OCI-LY7 (cell line): ENCODE results near the gene FRMD3. TPM values are rescaled to one million over a fixed set of nuclear protein-coding genes. Genes with fewer than 3 reads are reported as not detected.

Experiments used
- BruUV-seq: library from RNA; stranded (reverse); fragments of 400-500 nt; replicated peaks from 2 replicates; lab custom pipeline; 2021; lab: Mats Ljungman, UMichigan
- CTCF ChIA-PET: fragments of 300-600 bp; sonication (Branson Sonifier 250); formaldehyde crosslinking; loops from one replicate; lab custom pipeline; 2022; ENCODE audit warnings: antibody characterized with exemption; ENCODE audit not compliant: unreplicated experiment; lab: Charles Lee
- POLR2A ChIA-PET: fragments of 300-600 bp; sonication (Branson Sonifier 250); formaldehyde crosslinking; loops from one replicate; lab custom pipeline; 2022; ENCODE audit warnings: antibody characterized with exemption; lab: Charles Lee
- DNase-seq: peaks from one replicate; pipeline ENCODE4 v3.0.0-alpha.2; 2015; ENCODE audit warnings: low spot score
- H2AFZ ChIP-seq: fragments of 200-600 bp; sonication (generic), shearing (Covaris generic); 2 replicates; pipeline ENCODE4 v1.6.1; 2014; ENCODE audit warnings: mild to moderate bottlenecking, antibody characterized with exemption, low read length, moderate library complexity
- H3K27ac ChIP-seq: fragments of 200-600 bp; sonication (generic); 2 replicates; pipeline ENCODE4 v1.5.1; 2014; ENCODE audit warnings: mixed run types, low read depth, mild to moderate bottlenecking, moderate library complexity, low read length, inconsistent platforms; ENCODE audit not compliant: poor library complexity, severe bottlenecking
- H3K36me3 ChIP-seq: fragments of 200-600 bp; sonication (generic); 2 replicates; pipeline ENCODE4 v1.6.1; 2014; ENCODE audit warnings: mild to moderate bottlenecking, antibody characterized with exemption, low read length, moderate library complexity, mixed read lengths; ENCODE audit not compliant: insufficient read depth
- H3K4me1 ChIP-seq: fragments of 200-600 bp; sonication (generic); 2 replicates; pipeline ENCODE4 v1.5.1; 2014; ENCODE audit warnings: mild to moderate bottlenecking, low read length; ENCODE audit not compliant: insufficient read depth, poor library complexity, severe bottlenecking
- H3K4me2 ChIP-seq: fragments of 200-600 bp; sonication (generic); 2 replicates; pipeline ENCODE4 v1.6.1; 2014; ENCODE audit warnings: mild to moderate bottlenecking, low read length
- H3K4me3 ChIP-seq: fragments of 200-600 bp; sonication (generic); 2 replicates; pipeline ENCODE4 v1.5.1; 2014; ENCODE audit warnings: mild to moderate bottlenecking, low read depth, low read length; ENCODE audit not compliant: poor library complexity, severe bottlenecking
- H3K79me2 ChIP-seq: fragments of 200-600 bp; sonication (generic); 2 replicates; pipeline ENCODE4 v1.6.1; 2016; ENCODE audit warnings: low read depth, mild to moderate bottlenecking, low read length, moderate library complexity, mixed read lengths; ENCODE audit not compliant: insufficient read depth
- H3K9me2 ChIP-seq: fragments of 200-600 bp; sonication (generic); 2 replicates; pipeline ENCODE4 v1.6.1; 2016; ENCODE audit warnings: mild to moderate bottlenecking, low read length, mixed read lengths; ENCODE audit not compliant: insufficient read depth
- H3K9me3 ChIP-seq: fragments of 200-600 bp; sonication (generic); 2 replicates; pipeline ENCODE4 v1.6.1; 2014; ENCODE audit warnings: mild to moderate bottlenecking, mixed run types, low read length, mixed read lengths
- H4K20me1 ChIP-seq: fragments of 200-600 bp; sonication (generic); 2 replicates; pipeline ENCODE4 v1.6.1; 2014; ENCODE audit warnings: mild to moderate bottlenecking, antibody characterized with exemption, low read length, moderate library complexity, mixed read lengths; ENCODE audit not compliant: insufficient read depth
- EZH2phosphoT487 ChIP-seq: fragments of 200-600 bp; sonication (generic); IDR thresholded peaks from 2 replicates; pipeline ENCODE4 v1.6.1; 2018; ENCODE audit warnings: low read depth, borderline replicate concordance, mild to moderate bottlenecking, mixed run types, antibody characterized with exemption, low read length, moderate library complexity, mixed read lengths
- intact Hi-C: fragments of 100-400 bp; cut with micrococcal nuclease; formaldehyde crosslinking; loops from one replicate; pipeline ENCODE4 v1.10.0; 2022; ENCODE audit not compliant: unreplicated experiment
- total RNA-seq, 2 experiments: library from RNA; depleted of rRNA in 1 of 2; stranded (reverse); fragments of >200 nt in 1 of 2; shearing (Covaris generic) in 1 of 2; gene quantifications; 2 replicates each; pipeline ENCODE4 v1.2.3, GENCODE V29; 2014 to 2022
- TF ChIP-seq, protein P1 (sequence below): fragments of 200-600 bp; sonication (generic); conservative IDR thresholded peaks from 2 replicates; pipeline ENCODE4 v1.5.1; 2014; ENCODE audit warnings: mild to moderate bottlenecking, antibody characterized with exemption, low read length, moderate library complexity, mixed read lengths

Gene FRMD3
- total RNA-seq, 2 experiments from 2014 or later: 0.48 to 1.4 TPM

GRCh38 chr9:83372957-83373356 lies 165.2 kb downstream of the FRMD3 start:
- no peak for DNase-seq
- H3K4me3 ChIP-seq: no peak overlapping the region
- TF ChIP-seq, protein P1, sequence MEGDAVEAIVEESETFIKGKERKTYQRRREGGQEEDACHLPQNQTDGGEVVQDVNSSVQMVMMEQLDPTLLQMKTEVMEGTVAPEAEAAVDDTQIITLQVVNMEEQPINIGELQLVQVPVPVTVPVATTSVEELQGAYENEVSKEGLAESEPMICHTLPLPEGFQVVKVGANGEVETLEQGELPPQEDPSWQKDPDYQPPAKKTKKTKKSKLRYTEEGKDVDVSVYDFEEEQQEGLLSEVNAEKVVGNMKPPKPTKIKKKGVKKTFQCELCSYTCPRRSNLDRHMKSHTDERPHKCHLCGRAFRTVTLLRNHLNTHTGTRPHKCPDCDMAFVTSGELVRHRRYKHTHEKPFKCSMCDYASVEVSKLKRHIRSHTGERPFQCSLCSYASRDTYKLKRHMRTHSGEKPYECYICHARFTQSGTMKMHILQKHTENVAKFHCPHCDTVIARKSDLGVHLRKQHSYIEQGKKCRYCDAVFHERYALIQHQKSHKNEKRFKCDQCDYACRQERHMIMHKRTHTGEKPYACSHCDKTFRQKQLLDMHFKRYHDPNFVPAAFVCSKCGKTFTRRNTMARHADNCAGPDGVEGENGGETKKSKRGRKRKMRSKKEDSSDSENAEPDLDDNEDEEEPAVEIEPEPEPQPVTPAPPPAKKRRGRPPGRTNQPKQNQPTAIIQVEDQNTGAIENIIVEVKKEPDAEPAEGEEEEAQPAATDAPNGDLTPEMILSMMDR: no peak
- TF ChIP-seq EZH2phosphoT487: no peak
- no peak overlapping the region for H2AFZ ChIP-seq
- H3K9me2 ChIP-seq: no peaks in the 10 kb centered on the region
- intact Hi-C loops: no loop called here
- no peaks in the 10 kb centered on the region for H3K4me1 ChIP-seq
- ChIA-PET CTCF (no interaction called here), POLR2A (no interaction called here)
- BruUV-seq: no TSS peak
- no peaks in the 10 kb centered on the region for H3K9me3 ChIP-seq
- H3K36me3 ChIP-seq: no peaks in the 10 kb centered on the region
- H3K27ac ChIP-seq: no peak overlapping the region
- no peaks in the 10 kb centered on the region for H3K79me2 ChIP-seq
- no peaks in the 10 kb centered on the region for H4K20me1 ChIP-seq
- H3K4me2 ChIP-seq: no peak overlapping the region

- no peaks in the 10 kb centered on the region for H3K36me3 ChIP-seq
- ChIA-PET POLR2A (interaction anchor here (1.2 kb wide), 1 partner anchor 9 kb away, joined by 3 read pairs; no protein-coding TSS in a partner anchor), CTCF (no interaction called here)
- H3K4me2 ChIP-seq: no peak overlapping the region
- DNase-seq: no peak
- H3K4me3 ChIP-seq: no peak overlapping the region
- BruUV-seq: no TSS peak
- H3K79me2 ChIP-seq: no peaks in the 10 kb centered on the region
- H2AFZ ChIP-seq: no peak overlapping the region
- intact Hi-C loops: no loop called here
- H3K27ac ChIP-seq: no peak overlapping the region
- TF ChIP-seq, protein P1: no peak
- H3K9me2 ChIP-seq: no peaks in the 10 kb centered on the region
- H4K20me1 ChIP-seq: no peaks in the 10 kb centered on the region
- H3K4me1 ChIP-seq: no peaks in the 10 kb centered on the region
- no peaks in the 10 kb centered on the region for H3K9me3 ChIP-seq
Measured at GRCh38 chr9:83367326-83367725, 170.9 kb downstream of the FRMD3 start.

GRCh38 chr9:83362341-83362995 lies 175.7 kb downstream of the FRMD3 start:
- H3K9me3 ChIP-seq: no peaks in the 10 kb centered on the region
- CTCF ChIA-PET: no interaction called here
- H3K9me2 ChIP-seq: no peaks in the 10 kb centered on the region
- H3K4me1 ChIP-seq: no peaks in the 10 kb centered on the region
- no peak for TF ChIP-seq EZH2phosphoT487
- TF ChIP-seq, protein P1: no peak
- H3K79me2 ChIP-seq: no peaks in the 10 kb centered on the region
- no peak for DNase-seq
- H3K4me3 ChIP-seq: no peak overlapping the region
- no peaks in the 10 kb centered on the region for H4K20me1 ChIP-seq
- no peak overlapping the region for H3K4me2 ChIP-seq
- no peak overlapping the region for H2AFZ ChIP-seq
- POLR2A ChIA-PET: interaction anchor here (0.6 to 1.1 kb wide), 3 partner anchors 10 to 189 kb away, joined by 3 to 4 read pairs (median 3); no protein-coding TSS in a partner anchor
- BruUV-seq: no TSS peak
- no peak overlapping the region for H3K27ac ChIP-seq
- intact Hi-C loops: no loop called here
- H3K36me3 ChIP-seq: no peaks in the 10 kb centered on the region
